SK-MEL-5 (cell line): Measurements from ENCODE around the gene ALG12. TPM values are rescaled to one million over a fixed set of nuclear protein-coding genes. Genes with fewer than 3 reads are reported as not detected.

Source experiments
- DNase-seq: peaks from one replicate; pipeline ENCODE4 v3.0.0-alpha.2; 2016; ENCODE audit warnings: low read depth, low spot score
- in situ Hi-C: cut with HindIII; loops from 2 replicates; pipeline ENCODE4 v1.10.0; 2016; ENCODE audit warnings: low sequenced_read_pairs, high pct_unique_total_duplicates, low pct_unique_long_range_greater_than_20kb
- total RNA-seq: library from RNA; depleted of rRNA; stranded (reverse); fragments of >200 nt; shearing (Covaris generic); gene quantifications from 2 replicates; pipeline ENCODE4 v1.2.3, GENCODE V29; 2014

ALG12 gene
- total RNA-seq, 1 experiment from 2014 or later: 22.8 TPM

DNA sequence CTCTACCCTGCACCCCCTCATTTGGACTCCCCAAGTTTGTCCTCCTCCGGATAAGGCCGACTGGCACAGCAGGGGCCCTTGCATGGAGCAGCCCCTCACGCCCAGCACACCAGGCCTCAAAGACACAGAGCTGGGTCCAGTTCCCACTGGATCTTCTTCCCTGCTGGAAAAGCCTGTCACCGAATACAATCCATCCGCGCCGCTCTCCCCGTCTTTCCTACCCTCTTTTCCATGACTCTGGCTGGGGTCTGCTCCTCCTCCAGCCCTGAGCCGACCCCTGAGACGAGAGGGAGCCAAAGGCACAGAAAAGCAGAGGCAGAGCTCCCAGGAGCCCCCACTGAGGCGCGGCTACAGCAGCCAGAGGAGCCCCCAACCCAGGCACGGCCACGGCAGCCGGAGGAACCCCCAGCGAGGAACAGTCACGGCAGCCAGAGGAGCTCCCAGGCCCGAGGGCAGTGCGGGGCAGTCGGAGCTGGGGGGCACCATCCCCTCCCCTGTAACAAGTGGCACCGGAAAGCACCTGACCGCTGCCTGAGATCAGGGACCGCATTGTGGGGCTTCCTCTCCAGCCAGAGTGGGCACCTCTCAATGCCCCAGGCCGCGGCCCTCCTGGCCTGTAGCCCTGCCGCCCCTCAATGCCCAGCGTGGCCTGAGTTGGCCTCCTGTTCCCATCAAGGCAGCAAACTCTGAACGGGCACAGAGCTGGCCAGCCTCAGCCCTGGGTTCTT lies 12.0 kb downstream of the ALG12 start:
- in situ Hi-C loops: no loop called here
- no peak for DNase-seq

DNA sequence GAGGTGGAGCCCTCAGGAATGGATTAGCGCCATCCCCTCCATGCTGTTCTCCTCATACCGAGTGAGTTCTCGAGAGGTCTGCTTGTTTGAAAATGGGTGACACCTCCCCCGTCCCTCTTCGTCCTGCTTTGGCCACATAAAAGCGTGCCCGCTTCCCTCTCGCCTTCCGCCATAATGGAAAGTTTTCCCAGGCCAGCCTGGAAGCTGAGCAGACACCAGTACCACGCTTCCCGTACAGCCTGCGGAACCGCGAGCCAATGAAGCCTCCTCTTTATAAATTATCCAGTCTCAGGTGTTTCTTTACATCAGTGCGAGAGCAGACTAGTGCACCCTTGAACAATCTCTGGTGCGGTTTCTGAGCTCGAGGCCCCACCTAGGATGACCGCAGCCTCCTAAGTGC lies 12.8 kb downstream of the ALG12 start:
- no peak for DNase-seq
- in situ Hi-C loops: no loop called here

DNA sequence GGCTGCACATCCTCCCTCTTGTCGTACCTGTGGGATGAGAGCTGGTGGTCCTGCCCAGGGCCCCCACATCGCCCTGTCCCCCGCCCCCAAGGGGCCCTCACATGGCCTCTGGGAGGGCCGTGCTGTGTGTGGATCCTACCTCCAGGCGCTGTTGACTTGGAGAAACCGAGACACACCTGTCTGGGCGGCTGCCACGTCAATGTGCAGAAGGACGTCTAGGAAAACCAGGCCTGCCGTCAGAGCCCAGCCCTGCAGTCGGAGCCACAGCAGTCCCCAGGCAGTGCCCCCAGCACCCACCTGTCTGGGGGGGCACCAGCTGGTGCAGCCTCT lies 14.2 kb downstream of the ALG12 start:
- in situ Hi-C loops: no loop called here
- DNase-seq: no peak

DNA sequence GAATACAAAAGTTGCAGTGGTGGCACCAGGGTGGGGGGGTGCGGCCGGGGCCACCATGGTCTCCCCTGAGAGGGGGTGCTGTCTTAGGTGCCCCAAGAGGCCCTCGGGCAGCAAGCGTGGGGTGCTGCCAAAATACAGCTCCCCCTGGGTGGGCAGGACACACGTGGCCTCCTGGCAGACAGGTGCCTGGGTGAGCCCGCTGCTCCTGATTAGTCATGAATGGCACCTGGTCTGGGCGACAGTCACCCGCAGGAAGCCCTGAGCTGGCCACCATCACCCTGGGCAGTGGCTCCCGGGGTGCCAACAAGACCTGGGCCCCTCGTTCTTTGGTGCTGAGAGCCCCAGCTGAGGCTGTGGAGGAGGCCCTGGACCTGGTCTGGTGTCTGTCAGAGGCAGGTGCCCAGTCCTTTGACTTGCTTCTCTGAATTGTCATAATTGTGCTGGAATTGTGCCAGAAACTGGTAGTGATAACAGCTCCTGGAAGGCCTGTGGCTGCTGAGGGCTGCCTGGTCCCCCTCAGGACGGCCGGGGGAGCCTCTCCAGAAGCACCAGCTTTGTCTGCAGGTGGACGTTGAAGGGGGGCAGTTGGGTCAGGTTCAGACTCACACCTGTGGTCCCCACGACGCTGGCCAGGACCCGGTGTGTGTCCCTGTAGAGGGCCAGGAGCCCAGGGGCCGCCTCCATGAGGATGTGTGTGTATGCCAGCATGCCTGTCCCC lies 14.8 kb downstream of the ALG12 start:
- DNase-seq: no peak
- in situ Hi-C loops: no loop called here

DNA sequence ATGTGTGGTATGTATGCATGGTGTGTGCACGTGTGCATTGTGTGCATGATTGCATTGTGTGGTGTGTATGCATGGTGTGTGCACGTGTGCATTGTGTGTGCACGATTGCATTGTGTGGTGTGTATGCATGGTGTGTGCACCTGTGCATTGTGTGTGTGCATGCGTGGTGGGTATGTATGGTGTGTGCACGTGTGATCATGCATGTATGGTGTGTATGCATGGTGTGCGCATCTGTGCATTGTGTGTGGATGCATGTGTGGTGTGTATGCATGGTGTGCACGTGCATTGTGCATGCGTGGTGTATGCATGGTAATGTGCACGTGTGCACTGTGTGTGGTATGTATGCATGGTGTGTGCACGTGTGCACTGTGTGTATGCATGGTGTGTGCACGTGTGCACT lies 16.8 kb downstream of the ALG12 start:
- in situ Hi-C loops: no loop called here
- DNase-seq: no peak

DNA sequence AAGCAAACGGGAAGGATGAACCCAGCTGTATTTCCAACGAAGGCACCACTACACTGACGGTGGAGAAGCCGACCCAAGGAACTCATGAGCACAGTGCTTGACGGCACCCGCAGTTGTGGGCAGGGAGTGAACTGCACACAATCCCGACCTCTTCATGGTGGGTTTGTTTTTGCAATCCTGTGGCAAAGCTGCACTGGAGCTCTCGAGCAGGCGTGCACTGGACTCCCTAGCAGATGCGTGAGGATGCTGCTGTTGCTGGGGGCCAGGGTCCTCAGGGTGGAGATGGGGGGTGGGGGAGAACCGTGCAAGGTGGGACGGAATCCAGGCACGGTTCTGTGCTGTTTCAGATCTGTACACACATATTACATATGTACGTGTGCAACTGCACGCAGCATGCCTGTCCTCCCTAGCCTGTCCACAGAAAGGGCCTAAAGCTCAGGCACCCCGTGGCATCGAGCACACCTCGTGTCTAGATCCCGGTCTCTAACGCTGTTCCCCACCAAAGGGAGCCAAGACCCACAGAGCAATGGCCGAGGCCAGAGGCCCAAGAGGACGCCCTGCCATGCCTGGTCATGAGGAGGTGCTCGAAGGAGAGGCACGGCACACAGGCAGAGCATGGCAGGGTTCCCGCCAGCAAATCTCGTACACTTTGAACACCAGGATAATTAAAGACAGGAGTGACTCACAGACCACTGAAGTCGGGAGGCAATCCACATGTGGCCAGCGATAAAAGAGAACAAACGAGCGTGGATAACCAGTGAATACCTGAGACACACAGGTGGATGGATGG lies 17.6 kb downstream of the ALG12 start:
- in situ Hi-C loops: no loop called here
- no peak for DNase-seq

DNA sequence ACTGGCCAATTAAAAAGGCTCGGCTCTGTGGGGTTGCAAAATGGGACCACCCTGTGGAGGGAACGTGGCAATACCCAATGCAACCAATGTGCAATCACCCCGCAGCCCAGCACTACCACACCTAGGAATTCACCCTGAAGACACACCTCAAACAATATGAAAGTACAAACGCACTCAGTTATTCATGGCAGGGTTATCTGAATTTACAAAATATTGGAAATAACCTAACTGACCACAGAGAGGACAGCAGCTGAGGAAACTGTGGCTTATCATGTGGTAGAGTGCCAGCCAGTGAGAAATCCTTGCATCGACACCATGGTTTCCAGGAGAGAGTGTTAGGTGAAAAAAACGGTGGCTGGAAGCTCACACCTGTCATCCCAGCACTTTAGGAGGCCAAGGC lies 18.7 kb downstream of the ALG12 start:
- in situ Hi-C loops: no loop called here
- no peak for DNase-seq

DNA sequence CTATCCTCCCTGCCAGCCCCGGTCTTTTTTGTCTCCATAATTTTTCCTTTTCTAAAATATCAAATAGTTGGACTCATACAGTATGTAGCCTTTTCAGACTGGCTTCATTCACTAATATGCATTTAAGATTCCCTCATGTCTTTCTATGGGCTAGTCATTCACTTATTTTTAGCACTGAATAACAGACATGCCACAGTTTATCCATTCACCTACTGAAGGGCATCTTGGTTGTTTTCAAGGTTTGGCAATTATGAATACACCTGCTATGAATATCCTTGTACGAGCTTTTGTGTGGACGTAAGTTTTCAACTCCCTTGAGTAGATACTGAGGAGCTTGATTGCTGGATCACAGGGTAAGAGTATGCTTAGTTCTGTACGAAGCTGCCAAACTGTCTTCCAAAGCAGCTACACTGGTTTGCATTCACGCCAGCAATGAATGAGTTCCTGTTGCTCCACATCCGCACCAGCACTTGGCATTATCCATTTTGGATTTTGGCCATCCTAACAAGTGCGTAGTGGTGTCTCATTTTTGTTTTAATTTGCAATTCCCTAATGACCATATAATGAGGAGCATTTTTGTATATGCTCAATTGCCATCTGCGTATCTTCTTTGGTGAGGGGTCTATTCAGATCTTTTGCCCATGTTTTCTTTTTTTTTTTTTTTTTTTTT lies 21.1 kb downstream of the ALG12 start:
- in situ Hi-C loops: no loop called here
- DNase-seq: no peak

DNA sequence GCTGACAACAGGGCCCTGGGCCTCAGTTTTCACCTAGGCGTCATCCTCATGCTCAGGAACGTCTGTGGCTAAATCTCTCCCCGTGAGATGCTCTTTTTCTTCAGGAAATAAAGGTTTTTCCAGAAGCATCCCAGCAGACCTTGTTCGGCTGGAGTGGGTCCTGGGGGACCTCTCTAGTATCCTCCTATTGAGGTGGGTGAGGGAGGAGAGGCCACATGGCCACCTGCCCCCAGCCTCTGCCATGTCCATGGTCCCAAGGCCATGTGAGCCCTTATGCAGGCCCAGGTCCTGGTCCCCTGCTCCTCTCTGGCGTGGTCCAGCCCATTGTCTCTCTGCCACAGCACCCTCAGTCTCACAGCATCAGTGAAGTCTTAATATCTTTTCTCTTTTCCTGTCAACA lies 22.0 kb downstream of the ALG12 start:
- in situ Hi-C loops: no loop called here
- DNase-seq: no peak

DNA sequence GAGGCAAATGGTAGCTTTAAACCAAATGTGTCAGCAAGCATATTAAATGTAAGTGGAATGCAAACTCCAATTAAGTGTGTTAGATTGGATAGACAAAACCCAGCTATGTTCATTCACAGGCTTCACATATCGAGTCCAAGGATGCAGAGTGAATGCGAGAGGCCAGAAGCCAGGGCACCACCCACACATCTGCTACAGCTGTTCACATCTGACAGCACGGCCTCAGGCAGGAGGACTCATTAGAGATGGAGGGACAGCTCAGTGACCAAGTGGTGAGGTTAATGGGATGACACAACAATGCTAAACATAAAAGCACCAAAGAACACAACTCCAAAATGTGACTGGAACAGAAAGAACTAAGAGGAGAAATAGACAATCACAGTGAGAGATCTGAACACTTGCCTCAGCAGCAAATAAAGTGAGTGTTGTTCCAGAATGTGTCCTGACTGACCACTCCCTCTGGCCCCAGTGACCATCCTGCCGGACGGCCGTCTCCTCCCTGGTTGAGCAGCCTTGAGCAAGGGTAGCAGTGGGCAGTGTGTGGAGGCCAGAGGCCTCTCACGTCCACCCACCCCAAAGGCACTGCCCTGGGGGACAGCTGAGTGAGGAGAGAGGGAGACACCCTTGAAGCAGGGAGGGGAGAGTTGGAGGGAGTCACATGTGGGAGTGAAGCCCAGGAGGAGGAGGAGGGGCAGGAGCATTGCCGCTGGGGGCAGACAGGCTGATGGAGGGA lies 23.8 kb downstream of the ALG12 start:
- DNase-seq: no peak
- in situ Hi-C loops: no loop called here

DNA sequence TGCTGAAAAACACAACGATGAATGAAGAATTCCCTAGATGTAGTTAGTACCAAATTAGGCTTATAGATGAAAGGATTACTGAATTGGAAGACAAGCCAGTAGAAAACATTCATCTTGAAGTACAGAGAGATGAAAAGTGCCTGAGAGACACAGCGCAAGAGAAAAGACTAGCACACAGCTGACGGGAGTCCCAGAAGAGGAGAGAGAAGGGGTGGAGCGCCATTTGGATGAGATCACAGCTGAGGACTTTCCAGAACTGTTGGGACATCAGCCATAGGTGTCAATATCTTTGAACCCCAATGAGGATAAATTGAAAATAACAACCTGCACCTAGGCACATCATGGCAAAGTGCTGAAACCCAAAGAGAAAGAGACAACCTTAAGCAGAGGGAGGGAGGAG lies 25.2 kb downstream of the ALG12 start:
- DNase-seq: no peak
- in situ Hi-C loops: no loop called here

DNA sequence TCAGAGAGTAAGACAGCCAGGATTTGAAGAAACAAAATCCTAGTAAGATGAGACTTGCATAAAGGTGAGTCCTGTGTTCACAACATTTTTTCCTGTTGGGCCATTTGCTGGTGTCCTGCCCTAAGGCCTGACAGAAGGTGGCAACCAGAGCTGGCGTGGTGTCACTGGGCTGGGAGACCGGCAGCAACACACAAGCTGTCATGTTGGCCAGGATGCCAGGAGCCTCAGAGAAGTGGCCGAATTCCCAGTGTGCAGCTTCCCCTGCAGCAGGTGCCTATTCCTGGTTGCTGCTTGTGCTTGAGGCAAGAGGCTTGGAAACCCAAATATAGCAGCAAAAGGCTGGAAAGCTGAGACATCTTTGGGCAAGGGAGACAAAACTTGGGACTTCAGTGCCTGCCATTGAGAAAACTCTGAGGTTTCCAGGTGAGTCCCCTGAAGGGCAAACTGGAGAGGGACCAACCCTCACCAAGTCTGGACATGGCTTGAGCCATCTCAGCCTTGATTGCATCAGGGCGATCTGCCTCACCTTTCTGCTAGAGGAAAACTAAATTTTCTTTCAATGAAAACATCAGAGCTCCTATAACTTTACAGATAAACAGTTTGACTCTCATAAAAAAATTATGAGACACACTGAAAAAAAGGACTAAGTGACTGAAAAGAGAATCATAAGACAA lies 25.9 kb downstream of the ALG12 start:
- no peak for DNase-seq
- in situ Hi-C loops: no loop called here

DNA sequence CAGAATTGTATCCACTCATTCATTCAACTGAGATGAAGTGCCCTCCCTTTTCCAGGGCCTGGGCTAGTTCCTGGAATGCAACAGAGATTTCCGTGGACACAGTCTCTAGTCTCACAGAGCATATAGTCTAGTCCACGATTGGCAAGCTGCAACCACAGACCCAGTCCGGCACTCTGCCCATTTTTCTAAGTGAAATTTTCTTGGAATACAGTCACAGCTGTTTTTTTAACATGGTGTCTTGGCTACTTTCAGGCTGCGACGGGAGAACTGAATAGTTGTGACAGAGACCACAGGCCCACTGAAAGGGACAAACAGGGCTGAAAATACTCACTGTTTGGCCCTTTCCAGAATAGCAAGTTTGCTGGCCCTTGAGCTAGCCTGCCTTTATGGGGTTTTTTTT lies 29.2 kb downstream of the ALG12 start:
- in situ Hi-C loops: no loop called here

DNA sequence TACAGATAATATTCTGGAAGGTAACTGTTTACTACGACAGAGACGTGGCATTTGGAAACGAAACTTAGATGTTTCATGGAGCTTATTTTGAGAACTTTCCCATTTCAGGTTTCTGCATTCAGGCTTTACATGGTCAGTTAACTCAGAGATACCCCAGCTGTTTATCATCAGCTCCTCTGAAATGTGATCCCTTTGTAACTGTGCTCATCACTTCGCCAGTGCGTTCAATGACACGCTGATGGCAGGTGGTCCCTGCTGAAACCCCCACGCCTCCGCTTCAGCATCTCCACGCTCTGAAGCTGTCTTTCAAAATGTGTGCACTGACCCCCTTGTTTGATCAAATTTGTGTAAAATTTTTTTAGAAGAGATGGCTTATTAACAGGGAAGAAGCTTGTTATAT lies 30.5 kb downstream of the ALG12 start:
- DNase-seq: no peak
- in situ Hi-C loops: no loop called here

More for the DNA sequence above, 29.2 kb downstream of the ALG12 start:
- no peak for DNase-seq

DNA sequence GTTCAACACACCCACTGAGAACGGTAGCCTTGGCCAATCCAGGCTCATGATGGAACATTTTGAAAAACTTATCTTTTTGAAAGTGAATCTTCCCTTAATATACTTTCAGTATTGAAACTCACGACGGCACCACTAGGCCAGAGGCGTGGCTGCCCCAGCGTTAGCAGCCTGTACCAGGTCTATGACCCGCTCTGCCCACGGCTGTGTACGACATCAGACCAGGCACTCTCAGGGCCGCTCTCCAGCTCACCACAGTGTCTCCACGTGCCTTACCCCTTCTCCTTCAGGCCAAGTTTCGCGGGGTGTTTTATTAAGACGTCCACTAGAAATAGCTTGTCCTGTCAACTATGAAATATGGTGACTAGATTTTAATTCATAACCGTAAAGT lies 31.2 kb downstream of the ALG12 start:
- in situ Hi-C loops: no loop called here
- DNase-seq: no peak

DNA sequence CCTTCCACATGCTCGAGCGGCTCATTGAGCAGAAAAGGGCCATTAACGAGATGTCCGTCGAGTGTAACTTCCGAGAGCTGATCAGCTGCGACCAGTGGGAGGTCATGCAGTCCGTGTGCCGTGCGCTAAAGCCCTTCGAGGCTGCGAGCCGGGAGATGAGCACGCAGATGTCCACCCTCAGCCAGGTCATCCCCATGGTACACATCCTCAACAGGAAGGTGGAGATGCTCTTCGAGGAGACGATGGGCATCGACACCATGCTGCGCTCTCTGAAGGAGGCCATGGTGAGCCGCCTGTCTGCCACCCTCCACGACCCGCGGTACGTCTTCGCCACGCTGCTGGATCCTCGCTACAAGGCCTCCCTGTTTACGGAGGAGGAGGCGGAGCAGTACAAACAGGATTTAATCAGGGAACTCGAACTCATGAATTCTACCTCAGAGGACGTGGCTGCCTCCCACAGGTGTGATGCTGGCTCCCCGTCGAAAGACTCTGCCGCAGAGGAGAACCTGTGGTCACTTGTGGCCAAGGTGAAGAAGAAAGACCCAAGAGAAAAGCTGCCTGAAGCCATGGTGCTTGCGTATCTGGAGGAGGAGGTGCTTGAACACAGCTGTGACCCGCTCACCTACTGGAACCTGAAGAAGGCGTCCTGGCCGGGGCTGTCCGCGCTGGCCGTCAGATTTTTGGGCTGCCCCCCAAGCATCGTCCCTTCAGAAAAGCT lies 31.7 kb downstream of the ALG12 start:
- in situ Hi-C loops: no loop called here

DNA sequence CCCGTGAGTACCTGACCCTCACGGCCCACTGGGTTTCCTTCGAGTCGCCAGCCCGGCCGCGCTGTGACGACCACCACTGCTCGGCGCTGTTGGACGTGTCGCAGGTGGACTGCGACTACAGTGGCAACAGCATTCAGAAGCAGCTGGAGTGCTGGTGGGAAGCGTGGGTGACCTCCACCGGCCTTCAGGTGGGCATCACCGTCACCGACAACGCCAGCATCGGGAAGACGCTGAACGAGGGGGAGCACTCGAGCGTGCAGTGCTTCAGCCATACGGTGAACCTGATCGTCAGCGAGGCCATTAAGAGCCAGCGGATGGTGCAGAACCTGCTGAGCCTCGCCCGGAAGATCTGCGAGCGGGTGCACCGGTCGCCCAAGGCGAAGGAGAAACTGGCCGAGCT lies 32.4 kb downstream of the ALG12 start:
- in situ Hi-C loops: no loop called here

More for the DNA sequence above, 31.7 kb downstream of the ALG12 start:
- no peak for DNase-seq

More for the DNA sequence above, 32.4 kb downstream of the ALG12 start:
- no peak for DNase-seq
